HG03469 (cell line): ENCODE data around the gene PKD1.
"Not testable (repeated sequence)": the region's sequence is repeated elsewhere in the genome, so short reads cannot be mapped to it uniquely, and the experiment has no call there.

ENCODE experiments used
- ATAC-seq: cut with Tn5 transposase; IDR thresholded peaks from one replicate; pipeline ENCODE4 v1.9.1; 2021; ENCODE audit warnings: mild to moderate bottlenecking, moderate library complexity, moderate number of reproducible peaks; ENCODE audit not compliant: unreplicated experiment

The PKD1 gene

GRCh38 chr16:2110332-2111008 is 25.2 kb downstream of the PKD1 start:
- not testable (repeated sequence) for ATAC-seq

- not testable (repeated sequence) for ATAC-seq
Measured at GRCh38 chr16:2109872-2110271, 25.8 kb downstream of the PKD1 start.

- ATAC-seq, result not testable (repeated sequence)
Measured at GRCh38 chr16:2109271-2109580, 26.5 kb downstream of the PKD1 start.

- not testable (repeated sequence) for ATAC-seq
Measured at GRCh38 chr16:2108446-2109270, 27.0 kb downstream of the PKD1 start.

- ATAC-seq, result not testable (repeated sequence)
Measured at GRCh38 chr16:2107791-2108125, 27.9 kb downstream of the PKD1 start.

- ATAC-seq, result not testable (repeated sequence)
Measured at GRCh38 chr16:2107121-2107790, 28.4 kb downstream of the PKD1 start.

GRCh38 chr16:2106211-2106610 is 29.5 kb downstream of the PKD1 start:
- ATAC-seq, result not testable (repeated sequence)

GRCh38 chr16:2105769-2106168 is 29.9 kb downstream of the PKD1 start:
- not testable (repeated sequence) for ATAC-seq

- ATAC-seq, result not testable (repeated sequence)
Measured at GRCh38 chr16:2105291-2105690, 30.4 kb downstream of the PKD1 start.

GRCh38 chr16:2104464-2104863 is 31.2 kb downstream of the PKD1 start:
- not testable (repeated sequence) for ATAC-seq

GRCh38 chr16:2102471-2102870 is 33.2 kb downstream of the PKD1 start:
- no peak for ATAC-seq

GRCh38 chr16:2101581-2101980 is 34.1 kb downstream of the PKD1 start:
- not testable (repeated sequence) for ATAC-seq

- not testable (repeated sequence) for ATAC-seq
Measured at GRCh38 chr16:2097689-2098088, 38.0 kb downstream of the PKD1 start.

GRCh38 chr16:2096853-2097595 is 38.7 kb downstream of the PKD1 start:
- no peak for ATAC-seq

GRCh38 chr16:2095918-2096582 is 39.6 kb downstream of the PKD1 start:
- no peak for ATAC-seq

- ATAC-seq, result no peak
Measured at GRCh38 chr16:2095315-2095853, 40.3 kb downstream of the PKD1 start.

GRCh38 chr16:2093793-2094192 is 41.9 kb downstream of the PKD1 start:
- no peak for ATAC-seq

GRCh38 chr16:2092866-2093265 is 42.8 kb downstream of the PKD1 start:
- ATAC-seq, result no peak

GRCh38 chr16:2092256-2092620 is 43.5 kb downstream of the PKD1 start:
- no peak for ATAC-seq

GRCh38 chr16:2091547-2092255 is 44.0 kb downstream of the PKD1 start:
- no peak for ATAC-seq
